ENCODE results near the gene PTOV1. TPM values are rescaled to one million over a fixed set of nuclear protein-coding genes. Genes with fewer than 3 reads are reported as not detected.

PTOV1 gene
- total RNA-seq, 1 experiment from 2014 or later: 296 TPM

GRCh38 chr19:49817964-49818648 lies 32.9 kb upstream of the PTOV1 start, which contains the start of gene MED25 (continued):
- TF ChIP-seq USF1 (CRISPR knock-in tag; IDR thresholded peaks at IDR 0.05): peak; percentile 58; the same call in 1 of the 2 replicates
- TF ChIP-seq, protein P1, sequence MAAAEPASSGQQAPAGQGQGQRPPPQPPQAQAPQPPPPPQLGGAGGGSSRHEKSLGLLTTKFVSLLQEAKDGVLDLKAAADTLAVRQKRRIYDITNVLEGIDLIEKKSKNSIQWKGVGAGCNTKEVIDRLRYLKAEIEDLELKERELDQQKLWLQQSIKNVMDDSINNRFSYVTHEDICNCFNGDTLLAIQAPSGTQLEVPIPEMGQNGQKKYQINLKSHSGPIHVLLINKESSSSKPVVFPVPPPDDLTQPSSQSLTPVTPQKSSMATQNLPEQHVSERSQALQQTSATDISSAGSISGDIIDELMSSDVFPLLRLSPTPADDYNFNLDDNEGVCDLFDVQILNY (CRISPR knock-in tag; IDR thresholded peaks at IDR 0.05): peak; percentile 73; the same call in 1 of the 2 replicates
- TF ChIP-seq, protein P2, sequence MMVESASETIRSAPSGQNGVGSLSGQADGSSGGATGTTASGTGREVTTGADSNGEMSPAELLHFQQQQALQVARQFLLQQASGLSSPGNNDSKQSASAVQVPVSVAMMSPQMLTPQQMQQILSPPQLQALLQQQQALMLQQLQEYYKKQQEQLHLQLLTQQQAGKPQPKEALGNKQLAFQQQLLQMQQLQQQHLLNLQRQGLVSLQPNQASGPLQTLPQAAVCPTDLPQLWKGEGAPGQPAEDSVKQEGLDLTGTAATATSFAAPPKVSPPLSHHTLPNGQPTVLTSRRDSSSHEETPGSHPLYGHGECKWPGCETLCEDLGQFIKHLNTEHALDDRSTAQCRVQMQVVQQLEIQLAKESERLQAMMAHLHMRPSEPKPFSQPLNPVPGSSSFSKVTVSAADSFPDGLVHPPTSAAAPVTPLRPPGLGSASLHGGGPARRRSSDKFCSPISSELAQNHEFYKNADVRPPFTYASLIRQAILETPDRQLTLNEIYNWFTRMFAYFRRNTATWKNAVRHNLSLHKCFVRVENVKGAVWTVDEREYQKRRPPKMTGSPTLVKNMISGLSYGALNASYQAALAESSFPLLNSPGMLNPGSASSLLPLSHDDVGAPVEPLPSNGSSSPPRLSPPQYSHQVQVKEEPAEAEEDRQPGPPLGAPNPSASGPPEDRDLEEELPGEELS (CRISPR knock-in tag; IDR thresholded peaks at IDR 0.05): 0 out of 2 replicates have a peak, but pooled peaks have one; percentile 42
- TF ChIP-seq ZNF532 (CRISPR knock-in tag; IDR thresholded peaks at IDR 0.05; ENCODE audit: borderline replicate concordance): no peak
- no peak; the same call in 1 of the 2 replicates for TF ChIP-seq CREM (CRISPR knock-in tag; IDR thresholded peaks at IDR 0.05)
- no peak for TF ChIP-seq ZNF263 (CRISPR knock-in tag; IDR thresholded peaks at IDR 0.05; ENCODE audit: low read depth)
- TF ChIP-seq ZNF138 (CRISPR knock-in tag; conservative IDR thresholded peaks at IDR 0.05): no peak; the same call in 1 of the 2 replicates
- TF ChIP-seq, protein P3, sequence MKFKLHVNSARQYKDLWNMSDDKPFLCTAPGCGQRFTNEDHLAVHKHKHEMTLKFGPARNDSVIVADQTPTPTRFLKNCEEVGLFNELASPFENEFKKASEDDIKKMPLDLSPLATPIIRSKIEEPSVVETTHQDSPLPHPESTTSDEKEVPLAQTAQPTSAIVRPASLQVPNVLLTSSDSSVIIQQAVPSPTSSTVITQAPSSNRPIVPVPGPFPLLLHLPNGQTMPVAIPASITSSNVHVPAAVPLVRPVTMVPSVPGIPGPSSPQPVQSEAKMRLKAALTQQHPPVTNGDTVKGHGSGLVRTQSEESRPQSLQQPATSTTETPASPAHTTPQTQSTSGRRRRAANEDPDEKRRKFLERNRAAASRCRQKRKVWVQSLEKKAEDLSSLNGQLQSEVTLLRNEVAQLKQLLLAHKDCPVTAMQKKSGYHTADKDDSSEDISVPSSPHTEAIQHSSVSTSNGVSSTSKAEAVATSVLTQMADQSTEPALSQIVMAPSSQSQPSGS (CRISPR knock-in tag; IDR thresholded peaks at IDR 0.05; ENCODE audit: borderline replicate concordance, low read depth): no peak

- ATAC-seq: no peak
- ChIA-PET POLR2A (interaction anchor here (0.9 kb wide), 1 partner anchor 9 kb away, joined by 4 read pairs; no protein-coding TSS in a partner anchor), CTCF (interaction anchor here (0.7 to 1.4 kb wide), 3 partner anchors 14 to 101 kb away, joined by 3 to 5 read pairs (median 3); partner anchors contain the start of gene PTOV1)
- TF ChIP-seq NFATC4 (CRISPR knock-in tag; IDR thresholded peaks at IDR 0.05) (no peak), ELF4 (CRISPR knock-in tag; IDR thresholded peaks at IDR 0.05; ENCODE audit: low read depth) (no peak), GABPB1 (CRISPR knock-in tag; IDR thresholded peaks at IDR 0.05) (no peak), ZNF532 (CRISPR knock-in tag; IDR thresholded peaks at IDR 0.05; ENCODE audit: borderline replicate concordance) (no peak), ZNF416 (CRISPR knock-in tag; IDR thresholded peaks at IDR 0.05) (no peak), ESRRA (CRISPR knock-in tag; IDR thresholded peaks at IDR 0.05; ENCODE audit: borderline replicate concordance) (no peak), ZNF263 (CRISPR knock-in tag; IDR thresholded peaks at IDR 0.05; ENCODE audit: low read depth) (no peak), ZNF317 (CRISPR knock-in tag; IDR thresholded peaks at IDR 0.05; ENCODE audit: borderline replicate concordance, low read depth) (no peak), USF1 (CRISPR knock-in tag; IDR thresholded peaks at IDR 0.05) (no peak)
- TF ChIP-seq, protein P4, sequence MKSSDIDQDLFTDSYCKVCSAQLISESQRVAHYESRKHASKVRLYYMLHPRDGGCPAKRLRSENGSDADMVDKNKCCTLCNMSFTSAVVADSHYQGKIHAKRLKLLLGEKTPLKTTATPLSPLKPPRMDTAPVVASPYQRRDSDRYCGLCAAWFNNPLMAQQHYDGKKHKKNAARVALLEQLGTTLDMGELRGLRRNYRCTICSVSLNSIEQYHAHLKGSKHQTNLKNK (CRISPR knock-in tag; IDR thresholded peaks at IDR 0.05): no peak
Observed at GRCh38 chr19:49818649-49819370, 32.1 kb upstream of the PTOV1 start.

More at GRCh38 chr19:49818649-49819370, 32.1 kb upstream of the PTOV1 start:
- no peaks in the 10 kb centered on the region for H3K27me3 Mint-ChIP-seq (ENCODE audit: low read depth)
- peaks cover 12% of the 10 kb centered on the region for H3K36me3 Mint-ChIP-seq
- peak overlapping the region; percentile 99 for H3K4me3 Mint-ChIP-seq
- H3K27ac Mint-ChIP-seq: peak overlapping the region; percentile 99
- peaks cover 12% of the 10 kb centered on the region for H3K4me1 Mint-ChIP-seq
- no peaks in the 10 kb centered on the region for H3K9me3 Mint-ChIP-seq
- DNase-seq (ENCODE audit: low spot score): no peak

All from WTC11 (cell line).